Stimulated activated CD8-positive, alpha-beta memory T cell treated with anti-CD3 and anti-CD28 coated beads, Interleukin-2, amount 100 ng/mL, for 1 hour (primary cell): ENCODE measurements around the gene DAND5.

ENCODE experiments used
- DNase-seq, 2 donors: peaks; one replicate each; pipeline ENCODE4 v3.0.0-alpha.2; 2020; ENCODE audit warnings: low read depth in 2 of 2

DAND5 gene

DNA sequence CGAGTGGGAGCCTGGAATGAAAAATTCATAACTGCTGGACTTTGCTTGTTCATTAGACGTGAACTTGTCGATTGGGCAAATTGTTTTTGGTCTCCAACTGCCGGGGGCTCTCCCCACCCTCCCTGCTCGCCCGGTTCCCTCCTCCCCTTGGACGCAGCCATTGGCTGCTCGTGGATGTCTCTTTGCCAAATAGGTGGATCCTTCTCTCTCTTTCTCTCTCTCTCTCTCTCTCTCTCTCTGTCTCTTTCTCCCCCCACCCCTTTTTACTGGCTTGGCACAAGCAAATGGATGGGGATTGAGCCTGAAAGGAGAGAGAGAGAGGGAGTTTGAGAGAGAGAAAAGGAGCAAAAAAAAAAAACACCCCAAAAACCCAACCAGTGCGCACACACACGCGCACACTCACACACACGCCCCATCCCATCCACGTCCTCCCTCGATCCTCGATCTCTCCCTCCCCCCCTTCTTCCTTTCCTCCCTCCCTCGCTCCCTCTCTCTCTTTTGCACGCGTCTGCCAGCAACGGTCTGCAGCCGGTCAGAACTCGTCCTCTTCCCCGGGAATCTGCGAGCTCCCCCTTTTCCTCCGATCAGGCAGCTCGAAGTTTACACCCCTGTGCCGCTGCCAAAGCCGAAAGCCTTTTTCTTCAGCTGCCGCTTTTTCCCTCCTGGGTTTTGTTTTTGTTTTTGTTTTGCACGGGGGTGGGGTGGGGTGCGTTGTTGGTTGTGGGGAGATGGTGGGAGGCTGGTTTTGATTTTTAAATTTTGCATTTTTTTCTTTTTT lies 53.7 kb downstream of the DAND5 start:
- DNase-seq: no peak

DNA sequence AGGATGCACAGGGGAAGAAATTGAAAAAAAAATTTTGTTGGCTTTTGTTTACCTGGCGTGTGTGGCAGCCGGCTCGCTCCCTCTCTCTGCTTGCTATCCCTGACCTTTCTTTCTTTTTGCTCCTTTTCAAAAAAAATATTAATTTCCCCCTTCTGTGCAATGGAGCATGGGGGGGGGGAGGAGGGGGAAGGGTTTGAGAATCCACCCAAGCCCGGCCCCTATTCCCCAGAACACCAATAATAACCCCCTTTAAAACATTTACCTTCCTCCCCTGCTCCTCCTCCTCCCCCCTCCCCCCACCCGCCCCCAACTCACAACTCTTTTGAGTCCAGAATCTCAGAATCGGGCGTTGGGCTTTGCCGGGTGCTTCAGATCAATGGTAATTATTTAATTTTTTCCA lies 54.3 kb downstream of the DAND5 start:
- DNase-seq: no peak
